NT2/D1 (cell line): ENCODE measurements around the gene CEP85.

Experiments
- SUZ12 ChIP-seq: IDR thresholded peaks from 2 replicates; pipeline ENCODE4 v1.6.1; 2011; ENCODE audit not compliant: insufficient read length, insufficient read depth; ENCODE audit errors: extremely low read depth
- YY1 ChIP-seq: IDR thresholded peaks from 2 replicates; pipeline ENCODE4 v1.6.1; 2011; ENCODE audit not compliant: insufficient read length, insufficient read depth
- ZNF274 ChIP-seq: IDR thresholded peaks from 2 replicates; pipeline ENCODE4 v1.6.1; 2011; ENCODE audit warnings: mild to moderate bottlenecking, low read depth, low read length

- TF ChIP-seq YY1 (no peak), SUZ12 (no peak), ZNF274 (no peak)
These were observed 29.2 kb downstream of the CEP85 start for GRCh38 chr1:26263212-26263611.
